HepG2 (cell line): Measurements from ENCODE around the gene NOTCH2. TPM values are rescaled to one million over a fixed set of nuclear protein-coding genes. Genes with fewer than 3 reads are reported as not detected.

Source experiments
- ATAC-seq: fragments of 200-7000 bp; cut with Tn5 transposase; 3 replicates; pipeline ENCODE4 v1.9.1; 2020; ENCODE audit warnings: mild to moderate bottlenecking, moderate library complexity
- BruUV-seq: library from RNA; stranded (reverse); fragments of 400-500 nt; replicated peaks from 2 replicates; lab custom pipeline; 2021; lab: Mats Ljungman, UMichigan
- CTCF ChIA-PET: fragments of 300-600 bp; formaldehyde crosslinking; extraction: SDS; loops from one replicate; lab custom pipeline; 2021; ENCODE audit warnings: low total read pairs, inconsistent platforms, low intra/inter-chr PET ratio; lab: Yijun Ruan, JAX
- POLR2A ChIA-PET: fragments of 350-600 bp; sonication (Branson Sonifier 250); formaldehyde crosslinking; loops from one replicate; lab custom pipeline; 2020; ENCODE audit warnings: antibody characterized with exemption, inconsistent platforms; lab: Yijun Ruan, JAX
- DNase-seq: peaks from one replicate; pipeline ENCODE4 v3.0.0-alpha.2; 2015; ENCODE audit warnings: low spot score
- FAIRE-seq: peaks from 3 replicates; lab custom pipeline; 2011; peaks lifted over from hg19 to GRCh38; lab: Jason Lieb, UNC
- H2AFZ ChIP-seq: one replicate; pipeline ENCODE4 v1.6.1; 2011; ENCODE audit warnings: low read length, inconsistent platforms
- H3K27ac ChIP-seq: fragments of 300-600 bp; 3 replicates; pipeline ENCODE4 v1.8.0; 2011; ENCODE audit warnings: mixed run types, mild to moderate bottlenecking, mixed read lengths, low read length, inconsistent platforms; ENCODE audit not compliant: insufficient read depth; ENCODE audit errors: extremely low read length
- H3K27me3 ChIP-seq, 2 experiments: fragments of 200-600 bp in 1 of 2; 2 replicates in 1 of 2; 3 replicates in 1 of 2; pipeline versions ENCODE4 v1.6.0 to v1.8.0; 2011; ENCODE audit warnings: low read length in 2 of 2, mild to moderate bottlenecking in 2 of 2, moderate library complexity in 2 of 2, inconsistent platforms in 1 of 2; ENCODE audit not compliant: insufficient read depth in 2 of 2, control insufficient read depth in 1 of 2
- H3K36me3 ChIP-seq, 2 experiments: fragments of 200-600 bp in 1 of 2; replicated peaks in 1 of 2; 2 replicates in 1 of 2; 3 replicates in 1 of 2; pipeline versions ENCODE4 v1.5.1 to v1.8.0; 2011; ENCODE audit warnings: low read length in 2 of 2, inconsistent platforms in 1 of 2; ENCODE audit not compliant: insufficient read depth in 2 of 2, control insufficient read depth in 1 of 2
- H3K4me1 ChIP-seq: 2 replicates; pipeline ENCODE4 v1.5.1; 2012; ENCODE audit warnings: low read length, inconsistent platforms; ENCODE audit not compliant: insufficient read depth
- H3K4me2 ChIP-seq: 2 replicates; pipeline ENCODE4 v1.6.0; 2011; ENCODE audit warnings: low read depth, low read length, inconsistent platforms
- H3K4me3 ChIP-seq, 3 experiments: fragments of 200-600 bp in 1 of 3; sonication (generic), shearing (Covaris generic) in 1 of 3; replicated peaks in 1 of 3; 2 replicates each; pipeline ENCODE4 v1.5.1; 2011 to 2016; ENCODE audit warnings: low read length in 3 of 3, inconsistent platforms in 2 of 3, low read depth in 2 of 3, mild to moderate bottlenecking in 2 of 3, control low read depth in 1 of 3, mixed read lengths in 1 of 3; ENCODE audit not compliant: insufficient read depth in 1 of 3
- H3K79me2 ChIP-seq: one replicate; pipeline ENCODE4 v1.6.1; 2011; ENCODE audit warnings: low read length, inconsistent platforms; ENCODE audit not compliant: insufficient read depth
- H3K9ac ChIP-seq: 2 replicates; pipeline ENCODE4 v1.6.0; 2011; ENCODE audit warnings: mild to moderate bottlenecking, low read depth, low read length, inconsistent platforms; ENCODE audit not compliant: insufficient read depth
- H3K9me3 ChIP-seq: 2 replicates; pipeline ENCODE4 v1.5.1; 2012; ENCODE audit warnings: mild to moderate bottlenecking, low read length
- H4K20me1 ChIP-seq: 2 replicates; pipeline ENCODE4 v1.6.0; 2011; ENCODE audit warnings: inconsistent platforms, mild to moderate bottlenecking, low read length, moderate library complexity; ENCODE audit not compliant: insufficient read depth
- E2F2 ChIP-seq: sonication (generic); formaldehyde crosslinking; IDR thresholded peaks from 2 replicates; pipeline ENCODE4 v1.4.0; 2020; ENCODE audit warnings: missing genetic modification reagents, borderline replicate concordance
- KDM6A ChIP-seq: IDR thresholded peaks from 2 replicates; pipeline ENCODE4 v1.6.1; 2016; ENCODE audit warnings: low read depth
- NCOA1 ChIP-seq: sonication (generic); formaldehyde crosslinking; IDR thresholded peaks from 2 replicates; pipeline ENCODE4 v1.9.0; 2021; ENCODE audit warnings: missing genetic modification reagents
- THRA ChIP-seq: sonication (generic); formaldehyde crosslinking; IDR thresholded peaks from 2 replicates; pipeline ENCODE4 v1.4.0; 2020; ENCODE audit warnings: missing genetic modification reagents, borderline replicate concordance
- ZNF20 ChIP-seq: sonication (generic); formaldehyde crosslinking; IDR thresholded peaks from 2 replicates; pipeline ENCODE4 v1.4.0; 2020; ENCODE audit warnings: mild to moderate bottlenecking, moderate library complexity, missing genetic modification reagents
- ZNF816 ChIP-seq: sonication (generic); formaldehyde crosslinking; IDR thresholded peaks from 2 replicates; pipeline ENCODE4 v1.8.0; 2022; ENCODE audit warnings: missing genetic modification reagents, mild to moderate bottlenecking, borderline replicate concordance
- WGBS: methylation state at CpG from one replicate; pipeline ENCODE4 v1.1.6; 2017; ENCODE audit warnings: low lambda C conversion rate; 5-methylcytosine and 5-hydroxymethylcytosine counted together
- in situ Hi-C: cut with HindIII; loops from 2 replicates; pipeline ENCODE4 v1.10.0; 2017; ENCODE audit warnings: low pct_unique_long_range_greater_than_20kb; ENCODE audit not compliant: extremely low pct_ligation_motif_present
- intact Hi-C: fragments of 100-400 bp; cut with micrococcal nuclease; formaldehyde crosslinking; loops from one replicate; pipeline ENCODE4 v1.10.0; 2022; ENCODE audit not compliant: unreplicated experiment
- polyA plus RNA-seq, 8 experiments: library from polyadenylated mRNA; depleted of rRNA in 3 of 8; stranded (reverse) in 7 of 8; unstranded in 1 of 8; fragments of >200 nt; fragmentation: Illumina TruSeq in 4 of 8; extraction: Trizol in 4 of 8; gene quantifications; 2 replicates each; pipeline versions ENCODE4 v1.2.1 to v1.2.3, GENCODE V29; 2011 to 2016; ENCODE audit warnings: low read depth in 4 of 8, missing spikeins in 1 of 8, mixed read lengths in 1 of 8; ENCODE audit not compliant: insufficient read depth in 1 of 8
- total RNA-seq, 5 experiments: library from RNA; depleted of rRNA; stranded (reverse); fragments of >200 nt; fragmentation: Illumina TruSeq; extraction: Trizol; gene quantifications; 2 replicates each; pipeline ENCODE4 v1.2.3, GENCODE V29; 2016; ENCODE audit warnings: low read depth in 1 of 5

The NOTCH2 gene
- total and polyA plus RNA-seq, 2 of the 13 experiments (the other 11 are each of a cell fraction or from before 2014, with no cell fraction given), result 4.0 to 11.4 TPM

GRCh38 chr1:119869995-119870394, 199.5 kb downstream of the NOTCH2 start (continued):
- no peak for TF ChIP-seq ZNF816
- TF ChIP-seq THRA (CRISPR knock-in tag), result no peak
- TF ChIP-seq NCOA1 (CRISPR knock-in tag), result no peak
- no peak for TF ChIP-seq KDM6A (CRISPR knock-in tag)

GRCh38 chr1:119868176-119868575, 201.3 kb downstream of the NOTCH2 start:
- BruUV-seq, result no TSS peak
- intact Hi-C loops, result no loop called here
- Histone ChIP-seq H3K9me3 (no peaks in the 10 kb centered on the region), H3K4me2 (no peak overlapping the region), H3K27me3 (peaks cover 1 to 8% of the 10 kb centered on the region in 2 experiments; a peak in 1 of 5 replicates), H3K4me3 (no peak overlapping the region), H3K36me3 (no peaks in the 10 kb centered on the region), H2AFZ (no peak overlapping the region), H3K27ac (no peak overlapping the region), H4K20me1 (no peaks in the 10 kb centered on the region), H3K4me1 (peaks cover 8% of the 10 kb centered on the region), H3K79me2 (no peaks in the 10 kb centered on the region), H3K9ac (no peak overlapping the region)
- POLR2A ChIA-PET, result no interaction called here
- 52% methylated on average over 2 of the region's 2 CpGs for WGBS
- CTCF ChIA-PET, result no interaction called here
- DNase-seq, result no peak
- FAIRE-seq, result no peak
- in situ Hi-C loops, result loop anchor here (10.0 kb wide), 1 partner anchor 53 kb away; the partner anchor contains the start of gene REG4
- no peak for ATAC-seq
- no peak for TF ChIP-seq ZNF20
- no peak for TF ChIP-seq E2F2 (CRISPR knock-in tag)
